HCT116 (cell line): ENCODE measurements around the gene KCNH6. TPM values are rescaled to one million over a fixed set of nuclear protein-coding genes. Genes with fewer than 3 reads are reported as not detected.

Experiments
- ATAC-seq: fragments of 200-7000 bp; cut with Tn5 transposase; 2 replicates; pipeline ENCODE4 v1.9.1; 2020; ENCODE audit warnings: mild to moderate bottlenecking, moderate library complexity
- BruUV-seq: library from RNA; stranded (reverse); fragments of 400-500 nt; replicated peaks from 2 replicates; lab custom pipeline; 2021; lab: Mats Ljungman, UMichigan
- CTCF ChIA-PET: fragments of 300-600 bp; sonication (Branson Sonifier 250); formaldehyde crosslinking; loops from one replicate; lab custom pipeline; 2021; ENCODE audit warnings: antibody characterized with exemption; lab: Charles Lee
- POLR2A ChIA-PET: fragments of 300-600, 350-600 bp; sonication (Branson Sonifier 250); formaldehyde crosslinking; loops from one replicate; lab custom pipeline; 2021; ENCODE audit warnings: antibody characterized with exemption; lab: Charles Lee
- RAD21 ChIA-PET, 2 experiments: fragments of 300-600 bp; sonication (Branson Sonifier 250); formaldehyde crosslinking; loops; one replicate each; lab custom pipeline; 2023; ENCODE audit warnings: low total read pairs in 2 of 2; ENCODE audit not compliant: uncharacterized antibody in 2 of 2, unreplicated experiment in 2 of 2, low non-redundant PET in 1 of 2; lab: Charles Lee
- DNase-seq: peaks from one replicate; pipeline ENCODE4 v3.0.0-alpha.2; 2010; ENCODE audit warnings: low read depth, low spot score
- H2AFZ ChIP-seq: fragments of 200-600 bp; shearing (Covaris generic), sonication (generic); 2 replicates; pipeline ENCODE4 v1.6.1; 2017; ENCODE audit warnings: low read depth, mixed run types, mixed read lengths, antibody characterized with exemption, low read length; ENCODE audit not compliant: poor library complexity, severe bottlenecking
- H3K27ac ChIP-seq: 2 replicates; pipeline ENCODE4 v1.5.1; 2012; ENCODE audit warnings: low read depth, low read length
- H3K27me3 ChIP-seq: fragments of 200-600 bp; sonication (generic); 2 replicates; pipeline ENCODE4 v1.6.1; 2016; ENCODE audit warnings: mixed run types, low read length, mixed read lengths; ENCODE audit not compliant: insufficient read depth
- H3K36me3 ChIP-seq, 2 experiments: fragments of 200-500 bp in 1 of 2; fragments of 200-600 bp in 1 of 2; sonication (Bioruptor generic) in 1 of 2; sonication (generic) in 1 of 2; 2 replicates each; pipeline versions ENCODE4 v1.5.1 to v1.6.1; 2014 to 2016; ENCODE audit warnings: low read length in 2 of 2, inconsistent platforms in 1 of 2, mixed read lengths in 1 of 2, mixed run types in 1 of 2; ENCODE audit not compliant: insufficient read depth in 2 of 2, control insufficient read depth in 1 of 2
- H3K4me1 ChIP-seq, 2 experiments: fragments of 200-600 bp in 1 of 2; sonication (generic) in 1 of 2; 2 replicates each; pipeline versions ENCODE4 v1.5.1 to v1.6.1; 2012 to 2017; ENCODE audit warnings: low read length in 2 of 2, inconsistent platforms in 1 of 2, mild to moderate bottlenecking in 1 of 2, mixed read lengths in 1 of 2, mixed run types in 1 of 2, moderate library complexity in 1 of 2; ENCODE audit not compliant: insufficient read depth in 2 of 2, control insufficient read depth in 1 of 2
- H3K4me2 ChIP-seq: fragments of 200-600 bp; sonication (generic); 2 replicates; pipeline ENCODE4 v1.6.1; 2017; ENCODE audit warnings: mixed run types, low read length, mixed read lengths
- H3K4me3 ChIP-seq, 2 experiments: fragments of 200-600 bp in 1 of 2; sonication (generic) in 1 of 2; replicated peaks in 1 of 2; 2 replicates each; pipeline ENCODE4 v1.5.1; 2011 to 2016; ENCODE audit warnings: low read length in 2 of 2, control low read depth in 1 of 2, low read depth in 1 of 2, mild to moderate bottlenecking in 1 of 2, mixed read lengths in 1 of 2, mixed run types in 1 of 2
- H3K79me2 ChIP-seq: fragments of 200-600 bp; sonication (generic); 2 replicates; pipeline ENCODE4 v1.6.1; 2017; ENCODE audit warnings: mild to moderate bottlenecking, mixed run types, low read length, moderate library complexity, mixed read lengths; ENCODE audit not compliant: insufficient read depth
- H3K9ac ChIP-seq: fragments of 200-600 bp; sonication (generic); 2 replicates; pipeline ENCODE4 v1.6.1; 2016; ENCODE audit warnings: low read length, mixed read lengths
- H3K9me2 ChIP-seq: fragments of 200-600 bp; sonication (generic), shearing (Covaris generic); 2 replicates; pipeline ENCODE4 v1.6.1; 2017; ENCODE audit warnings: mixed run types, mild to moderate bottlenecking, moderate library complexity; ENCODE audit not compliant: insufficient read depth
- H3K9me3 ChIP-seq, 2 experiments: fragments of 200-500 bp in 1 of 2; fragments of 200-600 bp in 1 of 2; sonication (Bioruptor generic) in 1 of 2; sonication (generic) in 1 of 2; 2 replicates each; pipeline ENCODE4 v1.6.1; 2014 to 2017; ENCODE audit warnings: low read length in 2 of 2, mixed read lengths in 2 of 2, inconsistent platforms in 1 of 2, low read depth in 1 of 2, mild to moderate bottlenecking in 1 of 2, mixed run types in 1 of 2, moderate library complexity in 1 of 2; ENCODE audit not compliant: control insufficient read depth in 1 of 2, insufficient read depth in 1 of 2
- H4K20me1 ChIP-seq: fragments of 200-600 bp; sonication (generic), shearing (Covaris generic); 2 replicates; pipeline ENCODE4 v1.6.1; 2017; ENCODE audit warnings: mixed run types, mild to moderate bottlenecking, moderate library complexity; ENCODE audit not compliant: insufficient read depth
- CBX3 ChIP-seq: IDR thresholded peaks from 2 replicates; pipeline ENCODE4 v1.6.1; 2012; ENCODE audit warnings: low read depth
- CEBPB ChIP-seq: IDR thresholded peaks from 2 replicates; pipeline ENCODE4 v1.6.1; 2012; ENCODE audit warnings: low read depth
- EGR1 ChIP-seq: IDR thresholded peaks from 2 replicates; pipeline ENCODE4 v1.6.1; 2012; ENCODE audit warnings: low read depth
- EZH2 ChIP-seq: fragments of 200-600 bp; sonication (generic); IDR thresholded peaks from 2 replicates; pipeline ENCODE4 v1.6.1; 2017; ENCODE audit warnings: antibody characterized with exemption, mixed run types
- EZH2phosphoT487 ChIP-seq: fragments of 200-600 bp; IDR thresholded peaks from 2 replicates; pipeline ENCODE4 v1.6.1; 2018; ENCODE audit warnings: antibody characterized with exemption, borderline replicate concordance
- FOSL1 ChIP-seq: IDR thresholded peaks from 2 replicates; pipeline ENCODE4 v1.6.1; 2012; ENCODE audit warnings: low read depth
- POLR2A ChIP-seq: IDR thresholded peaks from 2 replicates; pipeline ENCODE4 v1.7.0; 2011; ENCODE audit warnings: borderline replicate concordance; ENCODE audit not compliant: insufficient read depth, insufficient read length; ENCODE audit errors: extremely low read depth
- RAD21 ChIP-seq: IDR thresholded peaks from 2 replicates; pipeline ENCODE4 v1.6.1; 2012; ENCODE audit warnings: low read depth, mild to moderate bottlenecking
- SIN3A ChIP-seq: IDR thresholded peaks from 2 replicates; pipeline ENCODE4 v1.6.1; 2012; ENCODE audit warnings: low read depth
- SP1 ChIP-seq: IDR thresholded peaks from 2 replicates; pipeline ENCODE4 v1.6.1; 2012; ENCODE audit warnings: low read depth
- TCF7L2 ChIP-seq: IDR thresholded peaks from 2 replicates; pipeline ENCODE4 v1.7.0; 2011; ENCODE audit warnings: borderline replicate concordance, inconsistent platforms; ENCODE audit not compliant: insufficient read depth, insufficient read length; ENCODE audit errors: extremely low read depth
- YY1 ChIP-seq: IDR thresholded peaks from 2 replicates; pipeline ENCODE4 v1.6.1; 2011; ENCODE audit warnings: low read length, low read depth, moderate library complexity, mild to moderate bottlenecking; ENCODE audit not compliant: insufficient replicate concordance; ENCODE audit errors: extremely low read depth
- ZFX ChIP-seq: fragments of 450-650 bp; IDR thresholded peaks from 2 replicates; pipeline ENCODE4 v1.6.1; 2017
- ZNF274 ChIP-seq: fragments of 200-500 bp; sonication (Bioruptor generic); IDR thresholded peaks from 2 replicates; pipeline ENCODE4 v1.6.1; 2014; ENCODE audit warnings: mild to moderate bottlenecking, low read depth, low read length, inconsistent platforms
- intact Hi-C: fragments of 100-400 bp; cut with micrococcal nuclease; formaldehyde crosslinking; loops from 2 replicates; pipeline ENCODE4 v1.10.0; 2022
- total RNA-seq: library from RNA; stranded (reverse); gene quantifications from one replicate; pipeline ENCODE4 v1.2.1, GENCODE V29; 2021; ENCODE audit not compliant: unreplicated experiment
- TF ChIP-seq, protein P1 (sequence below): IDR thresholded peaks from 2 replicates; pipeline ENCODE4 v1.6.1; 2011; ENCODE audit warnings: mild to moderate bottlenecking, low read length, moderate library complexity; ENCODE audit not compliant: insufficient replicate concordance; ENCODE audit errors: extremely low read depth
- TF ChIP-seq, protein P2 (sequence below): IDR thresholded peaks from 2 replicates; pipeline ENCODE4 v1.6.1; 2012
- TF ChIP-seq, protein P3 (sequence below), 3 experiments: fragments of 200-600 bp in 1 of 3; sonication (generic) in 1 of 3; IDR thresholded peaks in 2 of 3; conservative IDR thresholded peaks in 1 of 3; 2 replicates each; pipeline ENCODE4 v1.5.1; 2012 to 2017; ENCODE audit warnings: low read depth in 2 of 3, low read length in 2 of 3, antibody characterized with exemption in 1 of 3, borderline replicate concordance in 1 of 3, control low read depth in 1 of 3, mild to moderate bottlenecking in 1 of 3, mixed read lengths in 1 of 3, mixed run types in 1 of 3, moderate library complexity in 1 of 3; ENCODE audit not compliant: insufficient read depth in 1 of 3

Gene KCNH6
- total RNA-seq, 1 experiment from 2014 or later: not detected

DNA sequence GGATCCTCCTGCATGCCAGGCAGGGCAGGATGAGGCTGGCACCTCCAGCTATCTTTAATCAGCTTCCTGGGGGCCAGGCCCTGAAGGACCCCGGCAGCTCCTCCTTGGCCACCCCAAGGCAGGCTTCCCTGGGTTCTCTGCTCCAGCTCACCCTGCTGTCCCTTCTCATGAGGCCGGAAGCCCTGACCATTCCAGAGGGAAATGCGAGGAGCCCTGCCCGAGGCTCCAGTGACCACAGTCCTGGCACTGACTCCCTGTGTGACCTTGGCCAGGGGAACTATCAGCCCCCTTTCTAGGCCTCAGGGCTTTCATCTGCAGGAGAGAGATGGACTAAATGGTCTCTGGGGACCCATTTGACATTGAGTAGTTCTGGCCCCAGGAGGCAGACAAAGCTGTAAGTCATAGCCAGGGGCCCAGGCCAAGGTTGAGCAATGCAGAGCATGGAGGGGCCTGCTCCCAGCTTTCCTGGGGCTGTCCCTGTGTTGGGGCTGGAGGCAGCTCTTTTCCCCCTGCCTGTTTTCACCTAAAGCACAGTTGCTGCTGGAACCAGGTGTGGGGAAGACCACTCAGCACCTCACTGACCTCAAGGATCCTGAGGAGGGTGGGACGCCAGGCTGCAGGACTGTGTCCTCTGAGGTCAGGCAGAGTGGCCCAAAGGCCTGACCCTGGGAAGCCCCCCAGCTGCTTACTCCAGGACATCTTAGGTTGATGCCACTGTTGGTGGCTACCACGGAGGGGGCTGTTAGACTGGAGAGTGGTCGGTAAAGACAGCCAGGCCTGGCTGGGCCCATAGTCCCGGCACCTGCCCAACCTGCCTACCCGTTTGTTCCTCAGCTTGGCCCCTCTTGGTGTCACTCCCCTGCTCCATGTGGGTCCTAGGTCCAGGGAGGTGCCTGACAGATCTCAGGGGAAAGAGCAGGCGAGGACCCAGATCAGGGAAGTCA, 8.1 kb downstream of the KCNH6 start:
- H3K4me2 ChIP-seq: no peak overlapping the region
- DNase-seq: no peak
- H3K27ac ChIP-seq: no peak overlapping the region
- TF ChIP-seq, protein P1, sequence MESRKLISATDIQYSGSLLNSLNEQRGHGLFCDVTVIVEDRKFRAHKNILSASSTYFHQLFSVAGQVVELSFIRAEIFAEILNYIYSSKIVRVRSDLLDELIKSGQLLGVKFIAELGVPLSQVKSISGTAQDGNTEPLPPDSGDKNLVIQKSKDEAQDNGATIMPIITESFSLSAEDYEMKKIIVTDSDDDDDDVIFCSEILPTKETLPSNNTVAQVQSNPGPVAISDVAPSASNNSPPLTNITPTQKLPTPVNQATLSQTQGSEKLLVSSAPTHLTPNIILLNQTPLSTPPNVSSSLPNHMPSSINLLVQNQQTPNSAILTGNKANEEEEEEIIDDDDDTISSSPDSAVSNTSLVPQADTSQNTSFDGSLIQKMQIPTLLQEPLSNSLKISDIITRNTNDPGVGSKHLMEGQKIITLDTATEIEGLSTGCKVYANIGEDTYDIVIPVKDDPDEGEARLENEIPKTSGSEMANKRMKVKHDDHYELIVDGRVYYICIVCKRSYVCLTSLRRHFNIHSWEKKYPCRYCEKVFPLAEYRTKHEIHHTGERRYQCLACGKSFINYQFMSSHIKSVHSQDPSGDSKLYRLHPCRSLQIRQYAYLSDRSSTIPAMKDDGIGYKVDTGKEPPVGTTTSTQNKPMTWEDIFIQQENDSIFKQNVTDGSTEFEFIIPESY: no peak
- no peak for TF ChIP-seq TCF7L2
- no peak for TF ChIP-seq POLR2A
- no peak for TF ChIP-seq ZNF274
- no peak for TF ChIP-seq RAD21
- no peak for TF ChIP-seq YY1
- TF ChIP-seq EGR1: no peak
- no peak for TF ChIP-seq FOSL1
- TF ChIP-seq, protein P2, sequence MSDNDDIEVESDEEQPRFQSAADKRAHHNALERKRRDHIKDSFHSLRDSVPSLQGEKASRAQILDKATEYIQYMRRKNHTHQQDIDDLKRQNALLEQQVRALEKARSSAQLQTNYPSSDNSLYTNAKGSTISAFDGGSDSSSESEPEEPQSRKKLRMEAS: no peak
- no peak for TF ChIP-seq CEBPB
- TF ChIP-seq SIN3A: no peak
- no peak for TF ChIP-seq CBX3
- TF ChIP-seq EZH2phosphoT487: no peak
- TF ChIP-seq ZFX: no peak
- TF ChIP-seq EZH2: no peak
- no peak for TF ChIP-seq SP1
- TF ChIP-seq, protein P3, sequence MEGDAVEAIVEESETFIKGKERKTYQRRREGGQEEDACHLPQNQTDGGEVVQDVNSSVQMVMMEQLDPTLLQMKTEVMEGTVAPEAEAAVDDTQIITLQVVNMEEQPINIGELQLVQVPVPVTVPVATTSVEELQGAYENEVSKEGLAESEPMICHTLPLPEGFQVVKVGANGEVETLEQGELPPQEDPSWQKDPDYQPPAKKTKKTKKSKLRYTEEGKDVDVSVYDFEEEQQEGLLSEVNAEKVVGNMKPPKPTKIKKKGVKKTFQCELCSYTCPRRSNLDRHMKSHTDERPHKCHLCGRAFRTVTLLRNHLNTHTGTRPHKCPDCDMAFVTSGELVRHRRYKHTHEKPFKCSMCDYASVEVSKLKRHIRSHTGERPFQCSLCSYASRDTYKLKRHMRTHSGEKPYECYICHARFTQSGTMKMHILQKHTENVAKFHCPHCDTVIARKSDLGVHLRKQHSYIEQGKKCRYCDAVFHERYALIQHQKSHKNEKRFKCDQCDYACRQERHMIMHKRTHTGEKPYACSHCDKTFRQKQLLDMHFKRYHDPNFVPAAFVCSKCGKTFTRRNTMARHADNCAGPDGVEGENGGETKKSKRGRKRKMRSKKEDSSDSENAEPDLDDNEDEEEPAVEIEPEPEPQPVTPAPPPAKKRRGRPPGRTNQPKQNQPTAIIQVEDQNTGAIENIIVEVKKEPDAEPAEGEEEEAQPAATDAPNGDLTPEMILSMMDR (IDR thresholded peaks at IDR 0.05 in 2 of 3, conservative IDR thresholded peaks at IDR 0.05 in 1 of 3; ENCODE audit: borderline replicate concordance in 1 of 3, insufficient read depth in 1 of 3, low read depth in 2 of 3, low read length in 2 of 3): no peak
- ATAC-seq: no peak
- no peak overlapping the region for H3K9ac ChIP-seq
- H3K9me3 ChIP-seq: no peaks in the 10 kb centered on the region
- intact Hi-C loops: no loop called here
- H3K79me2 ChIP-seq: no peaks in the 10 kb centered on the region
- H3K9me2 ChIP-seq: no peaks in the 10 kb centered on the region
- POLR2A ChIA-PET: no interaction called here
- no peak overlapping the region for H2AFZ ChIP-seq
- CTCF ChIA-PET: interaction anchor here (0.6 kb wide), 1 partner anchor 83 kb away, joined by 5 read pairs; no protein-coding TSS in a partner anchor
- no peak overlapping the region for H3K4me3 ChIP-seq
- H3K36me3 ChIP-seq: no peaks in the 10 kb centered on the region
- H3K4me1 ChIP-seq: no peaks in the 10 kb centered on the region
- no TSS peak for BruUV-seq
- H4K20me1 ChIP-seq: no peaks in the 10 kb centered on the region
- RAD21 ChIA-PET: interaction anchor here in 1 of 2 experiments (0.5 kb wide), 1 partner anchor 163 kb away, joined by 3 read pairs; no protein-coding TSS in a partner anchor
- H3K27me3 ChIP-seq: peaks cover 15% of the 10 kb centered on the region
